Right ventricle myocardium inferior (tissue), 1 donor: Measurements from ENCODE around the gene SHISAL1. TPM values are rescaled to one million over a fixed set of nuclear protein-coding genes. Genes with fewer than 3 reads are reported as not detected.

Experiments used
- ATAC-seq: fragments of 200-7000 bp; cut with Tn5 transposase; one replicate; pipeline ENCODE4 v1.9.1; 2020; ENCODE audit warnings: mild to moderate bottlenecking, moderate library complexity
- DNase-seq: peaks from one replicate; pipeline ENCODE4 v3.0.0; 2021; ENCODE audit errors: missing footprints
- intact Hi-C: fragments of 100-400 bp; cut with DNase I; formaldehyde crosslinking; loops from one replicate; pipeline ENCODE4 v1.11.0; 2022
- total RNA-seq: library from RNA; stranded (reverse); fragmentation: NEBNext Ultra II Directional; extraction: Animal tissue kit (Norgen Biotek cat#: 25700); gene quantifications from one replicate; pipeline ENCODE4 v1.2.1, GENCODE V29; 2021
- donor health status: DM: no; HTN: yes; CAD: no; lungs with severe emphysema.

The SHISAL1 gene
- total RNA-seq, 1 donor from 2014 or later, result 1.5 TPM

- DNase-seq, result no peak
- intact Hi-C loops, result no loop called here
- no peak for ATAC-seq
These were observed 34.3 kb upstream of the SHISAL1 start for GRCh38 chr22:44347080-44347479.

DNA sequence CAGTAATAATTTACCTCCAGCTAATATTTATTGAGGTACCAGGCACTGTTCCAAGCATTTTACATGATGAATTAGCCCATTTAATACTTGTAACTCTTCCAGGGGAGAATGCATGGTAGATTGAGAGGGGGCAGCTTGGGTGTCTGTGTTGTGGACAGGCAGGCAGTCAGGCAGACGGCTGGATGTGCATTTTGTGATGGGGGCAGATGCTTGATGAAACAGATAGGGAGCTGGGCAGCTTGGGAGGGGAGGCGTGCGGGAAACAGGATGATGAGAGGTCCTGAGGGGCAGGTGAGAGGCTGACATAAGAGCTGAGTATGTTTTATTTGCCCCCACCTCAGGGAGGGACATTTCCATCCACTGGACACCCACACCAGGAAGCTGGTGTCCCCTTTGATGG, 33.1 kb upstream of the SHISAL1 start:
- no peak for ATAC-seq
- DNase-seq, result no peak
- intact Hi-C loops, result no loop called here

DNA sequence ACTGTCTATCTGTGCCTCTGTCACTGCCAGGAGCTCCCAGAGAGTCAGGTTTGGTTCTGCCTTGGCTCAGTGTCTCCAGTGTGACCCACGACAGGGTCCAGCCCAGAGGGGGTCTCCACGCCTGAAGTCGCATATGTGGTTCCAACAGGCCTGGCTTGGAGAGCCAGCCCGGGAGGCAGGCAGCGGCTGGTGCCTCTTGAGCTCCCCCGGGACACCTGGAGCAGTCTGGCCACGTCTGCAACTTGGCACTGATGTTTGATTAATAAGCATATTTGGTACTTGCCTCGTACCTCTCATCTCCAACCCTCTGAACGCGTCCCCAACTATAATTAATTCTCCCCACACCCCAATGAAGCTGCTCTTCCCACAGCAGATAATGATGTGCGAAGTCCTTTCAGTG, 31.7 kb upstream of the SHISAL1 start:
- DNase-seq, result no peak
- intact Hi-C loops, result no loop called here
- ATAC-seq, result no peak

DNA sequence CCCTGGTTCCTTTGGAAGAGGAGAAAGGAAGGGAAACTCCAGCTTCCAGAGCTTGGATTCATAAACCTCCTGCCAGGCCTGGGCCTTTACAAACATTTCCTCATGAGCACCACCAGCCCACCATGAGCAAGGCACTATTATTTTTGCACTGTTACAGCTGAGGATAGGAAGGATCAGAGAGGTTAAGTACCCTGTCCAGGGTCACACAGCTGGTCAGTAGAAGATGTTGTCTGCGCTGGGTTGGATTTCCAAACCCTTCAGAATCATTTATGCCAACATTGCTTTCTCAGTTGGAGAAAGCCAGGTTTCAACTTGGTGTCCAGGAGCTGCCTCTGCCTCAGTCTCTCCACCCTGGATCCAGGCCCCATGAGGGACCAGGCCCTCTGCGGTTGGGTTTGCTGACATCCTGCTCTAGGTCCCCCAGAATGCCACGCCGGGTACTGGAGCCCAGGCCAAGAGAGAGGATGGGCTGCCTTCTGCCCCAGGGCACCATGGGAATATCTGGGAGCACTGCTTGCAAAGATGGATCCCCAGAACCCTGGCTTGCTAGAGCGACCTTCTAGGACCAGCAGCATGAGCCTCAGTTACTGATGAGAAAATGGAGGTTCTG, 29.7 kb upstream of the SHISAL1 start:
- intact Hi-C loops, result no loop called here
- DNase-seq (no peak), ATAC-seq (no peak)

DNA sequence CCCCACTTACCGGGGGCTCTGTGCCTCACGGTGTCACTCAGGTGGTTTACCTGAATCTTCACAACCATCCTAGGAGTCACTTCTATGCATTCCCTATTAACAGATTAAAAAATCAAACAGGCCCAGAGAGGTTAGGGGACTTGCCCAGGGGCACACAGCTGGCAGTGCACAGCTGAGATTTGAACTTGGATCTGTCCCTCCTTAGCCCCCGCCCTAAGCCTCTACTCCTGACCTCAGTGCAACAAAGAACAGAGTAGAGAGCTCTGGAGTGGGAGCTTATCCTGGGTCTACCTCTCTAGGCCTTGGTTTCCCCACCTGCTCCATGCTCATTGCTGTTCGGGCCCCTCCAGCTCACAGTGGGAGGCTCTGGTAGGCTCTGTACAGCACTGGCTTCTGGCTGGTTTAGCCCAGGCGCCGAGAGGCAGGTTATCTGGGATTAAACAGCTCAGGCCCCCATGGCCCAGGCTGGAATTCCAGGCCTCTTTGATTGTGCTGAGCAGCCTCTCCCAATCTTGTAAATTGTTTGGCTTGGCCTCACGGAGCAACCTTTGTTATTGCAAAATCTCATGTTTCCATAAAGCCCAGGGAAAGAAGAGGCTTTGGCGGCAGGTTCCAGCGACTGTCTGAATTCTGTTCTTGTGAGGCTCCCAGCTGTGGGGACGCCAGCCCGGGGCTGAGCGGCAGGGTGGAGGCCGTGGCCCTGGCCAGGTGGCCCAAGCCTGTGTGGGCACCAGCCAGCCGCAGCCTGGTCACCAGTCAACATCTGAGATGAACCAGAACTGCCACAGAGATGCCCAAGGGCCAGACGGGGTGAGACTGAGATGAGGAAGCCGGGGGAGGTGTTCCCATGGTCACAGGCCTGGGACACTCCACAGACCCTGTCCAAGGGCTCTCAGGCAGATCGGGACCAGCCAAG, 28.9 kb upstream of the SHISAL1 start:
- intact Hi-C loops, result no loop called here
- ATAC-seq (peak; percentile 47), DNase-seq (no peak)

GRCh38 chr22:44340271-44341239, 27.8 kb upstream of the SHISAL1 start:
- intact Hi-C loops, result no loop called here
- DNase-seq (no peak), ATAC-seq (no peak)

GRCh38 chr22:44338906-44339305, 26.2 kb upstream of the SHISAL1 start:
- DNase-seq (no peak), ATAC-seq (no peak)
- intact Hi-C loops, result loop anchor here (10.0 kb wide), 1 partner anchor 286 kb away; no protein-coding TSS in a partner anchor

- ATAC-seq, result peak; percentile 47
- DNase-seq, result no peak
- intact Hi-C loops, result loop anchor here (10.0 kb wide), 1 partner anchor 287 kb away; no protein-coding TSS in a partner anchor
These were observed 25.5 kb upstream of the SHISAL1 start for GRCh38 chr22:44338177-44338810.

- intact Hi-C loops, result loop anchor here (10.0 kb wide), 1 partner anchor 287 kb away; no protein-coding TSS in a partner anchor
- no peak for DNase-seq
- no peak for ATAC-seq
These were observed 24.9 kb upstream of the SHISAL1 start for GRCh38 chr22:44337678-44338004.

DNA sequence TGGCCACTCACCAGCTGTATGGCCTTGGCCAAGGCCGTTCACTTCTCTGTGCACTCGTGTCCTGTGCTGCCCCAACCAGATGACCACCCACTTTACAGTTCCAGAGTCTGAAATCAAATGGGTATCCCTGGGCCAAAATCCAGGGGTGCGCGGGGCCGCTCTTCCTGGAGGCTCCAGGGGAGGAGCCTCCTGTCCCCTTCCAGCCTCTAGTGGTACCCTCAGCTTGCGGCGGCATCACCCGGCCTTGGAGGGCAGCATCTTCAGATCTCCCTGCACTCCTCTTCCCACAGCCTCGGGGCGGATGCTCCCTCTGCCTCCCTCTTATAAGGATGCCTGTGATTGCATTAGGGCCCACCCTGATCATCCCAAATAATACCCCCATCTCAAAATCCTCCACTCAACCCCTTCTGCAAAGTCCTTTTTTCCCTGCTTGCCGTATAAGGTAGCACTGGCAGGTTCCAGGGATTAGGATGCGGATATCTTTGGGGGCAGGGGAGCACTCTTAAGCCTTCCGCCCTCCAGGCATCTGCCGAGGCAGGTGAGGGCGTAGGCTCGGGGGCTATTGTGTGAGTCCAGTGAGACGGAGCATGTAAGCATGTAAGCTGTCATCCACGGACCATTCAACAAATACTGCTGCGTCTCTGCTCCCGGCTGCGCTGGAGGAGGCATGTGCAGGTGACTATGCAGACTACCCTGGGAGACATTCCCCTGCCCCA, 24.4 kb upstream of the SHISAL1 start:
- DNase-seq (no peak), ATAC-seq (no peak)
- intact Hi-C loops, result loop anchor here (10.0 kb wide), 1 partner anchor 288 kb away; no protein-coding TSS in a partner anchor

DNA sequence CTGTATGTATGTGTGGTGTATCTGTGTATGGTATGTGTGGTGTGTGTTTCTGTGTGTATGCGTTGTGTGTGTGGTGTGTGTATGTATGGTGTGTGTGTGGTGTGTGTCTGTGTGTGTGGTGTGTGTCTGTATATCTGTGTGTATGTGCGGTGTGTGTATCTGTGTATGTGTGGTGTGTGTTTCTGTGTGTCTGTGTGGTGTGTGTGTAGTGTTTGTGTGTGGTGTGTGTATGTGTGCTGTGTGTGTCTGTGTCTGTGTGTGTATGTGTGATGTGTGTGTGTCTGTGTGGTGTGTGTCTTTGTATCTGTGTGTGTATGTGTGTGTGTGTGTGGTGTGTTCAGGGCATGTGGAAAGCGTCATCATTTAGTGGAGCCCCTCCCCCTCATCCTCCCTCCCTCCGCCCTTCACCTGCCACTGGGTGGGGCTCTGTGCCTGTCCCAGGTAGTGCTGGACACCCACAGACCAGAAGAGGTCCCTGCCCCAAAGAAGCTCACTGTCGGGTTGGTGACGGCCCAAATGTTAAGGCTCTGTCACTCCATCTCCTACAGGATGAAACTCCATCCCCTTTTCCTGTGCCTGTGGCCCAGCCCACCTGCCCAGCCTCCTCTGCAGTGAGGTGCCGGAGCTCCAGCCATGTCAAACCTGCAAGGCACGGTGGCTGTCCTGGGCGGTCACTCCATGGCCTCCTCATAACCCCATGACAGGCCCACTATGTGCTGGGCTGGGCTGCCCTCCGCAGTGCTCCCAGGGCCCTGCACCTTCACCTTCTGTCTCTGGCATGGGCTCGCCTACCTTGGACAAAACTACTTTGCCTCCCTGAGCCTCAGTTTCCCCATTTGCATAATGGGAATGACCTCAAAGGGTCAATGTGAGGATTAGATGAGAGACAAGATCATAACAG, 23.4 kb upstream of the SHISAL1 start:
- DNase-seq (no peak), ATAC-seq (no peak)
- intact Hi-C loops, result loop anchor here (10.0 kb wide), 1 partner anchor 289 kb away; no protein-coding TSS in a partner anchor

GRCh38 chr22:44335066-44335839, 22.5 kb upstream of the SHISAL1 start:
- no peak for DNase-seq
- intact Hi-C loops, result loop anchor here (10.0 kb wide), 1 partner anchor 290 kb away; no protein-coding TSS in a partner anchor
- no peak for ATAC-seq

DNA sequence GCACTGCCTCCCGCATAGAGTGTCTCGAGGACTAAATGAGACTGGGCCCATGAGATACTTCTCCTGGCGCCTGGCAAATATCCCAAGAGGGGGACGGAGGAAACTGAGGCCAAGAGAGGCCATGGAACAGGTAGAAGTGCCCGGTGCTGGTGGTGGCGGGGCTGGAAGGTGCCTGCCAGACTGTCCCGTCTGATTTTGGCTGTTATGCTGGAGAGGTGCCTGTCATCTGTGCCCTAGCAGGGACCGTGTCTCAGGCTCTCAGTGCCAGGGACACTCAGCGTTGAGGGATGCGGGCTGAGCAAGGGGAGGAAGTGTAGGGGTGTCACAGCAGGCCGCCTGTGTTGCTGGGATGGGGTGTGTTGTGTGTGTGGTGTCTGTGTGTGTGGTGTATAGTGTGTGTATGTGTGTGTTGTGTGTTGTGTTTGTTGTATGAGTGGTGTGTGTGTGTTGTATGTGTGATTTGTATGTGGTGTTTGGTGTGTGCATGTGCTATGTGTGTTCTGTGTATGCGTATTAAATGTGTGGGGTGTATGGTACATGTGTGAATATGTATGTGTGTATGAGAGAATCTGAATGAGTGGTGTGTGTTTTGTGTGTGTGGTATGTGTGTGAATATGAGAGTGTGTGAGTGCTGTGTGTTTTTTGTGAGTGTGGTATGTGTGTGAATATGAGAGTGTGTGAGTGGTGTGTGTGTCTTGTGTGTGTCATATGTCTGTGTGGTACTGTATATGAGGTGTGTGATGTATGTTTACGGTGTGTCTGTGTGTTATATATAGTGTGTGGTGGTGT, 21.3 kb upstream of the SHISAL1 start:
- peak; percentile 21 for ATAC-seq
- intact Hi-C loops, result loop anchor here (10.0 kb wide), 1 partner anchor 291 kb away; no protein-coding TSS in a partner anchor
- DNase-seq, result no peak

- ATAC-seq, result no peak
- intact Hi-C loops, result loop anchor here (10.0 kb wide), 1 partner anchor 292 kb away; no protein-coding TSS in a partner anchor
- DNase-seq, result no peak
These were observed 20.2 kb upstream of the SHISAL1 start for GRCh38 chr22:44332946-44333345.
